A549 (cell line): ENCODE measurements around the gene ZNF532. TPM values are rescaled to one million over a fixed set of nuclear protein-coding genes. Genes with fewer than 3 reads are reported as not detected.
A peak's percentile ranks its signal among the peaks of the same experiment; 100 is the strongest.

Experiments
- ATAC-seq, 2 experiments: fragments of 200-7000 bp in 1 of 2; fragments of >200 bp in 1 of 2; cut with Nextera tagmentation in 1 of 2; cut with Tn5 transposase in 1 of 2; 3 replicates each; pipeline versions ENCODE4 v1.8.0 to v1.9.1; 2018 to 2020; ENCODE audit warnings: mild to moderate bottlenecking in 1 of 2, moderate library complexity in 1 of 2
- CTCF ChIA-PET: fragments of 300-600 bp; sonication (Branson Sonifier 250); formaldehyde crosslinking; extraction: SDS; loops from one replicate; lab custom pipeline; 2021; ENCODE audit warnings: antibody characterized with exemption, inconsistent platforms; lab: Yijun Ruan, JAX
- POLR2A ChIA-PET: fragments of 350-600 bp; formaldehyde crosslinking; extraction: SDS; loops from one replicate; lab custom pipeline; 2021; ENCODE audit warnings: antibody characterized with exemption, inconsistent platforms; lab: Yijun Ruan, JAX
- DNase-seq, 2 experiments: peaks; one replicate each; pipeline versions ENCODE4 v3.0.0 to v3.0.0-alpha.2; 2011 to 2016; ENCODE audit warnings: low read depth in 1 of 2, low spot score in 1 of 2
- FAIRE-seq: peaks from 2 replicates; lab custom pipeline; 2011; peaks lifted over from hg19 to GRCh38; lab: Jason Lieb, UNC
- H3K27ac ChIP-seq, 2 experiments: fragments of >200 bp; sonication (Bioruptor Twin); formaldehyde crosslinking; 3 replicates each; pipeline ENCODE4 v1.5.1; 2016 to 2017
- H3K4me1 ChIP-seq: fragments of >200 bp; sonication (Bioruptor Twin); formaldehyde crosslinking; 3 replicates; pipeline ENCODE4 v1.6.1; 2016
- H3K4me2 ChIP-seq: fragments of >200 bp; sonication (Bioruptor Twin); formaldehyde crosslinking; 3 replicates; pipeline ENCODE4 v1.6.1; 2016
- H3K4me3 ChIP-seq: fragments of >200 bp; sonication (Bioruptor Twin); formaldehyde crosslinking; 3 replicates; pipeline ENCODE4 v1.5.1; 2016
- H3K9me3 ChIP-seq: fragments of >200 bp; sonication (Bioruptor Twin); formaldehyde crosslinking; 3 replicates; pipeline ENCODE4 v1.6.1; 2016
- ATOH8 ChIP-seq: fragments of 250-450 bp; sonication (Bioruptor Pico); IDR thresholded peaks from 2 replicates; pipeline ENCODE4 v1.5.0; 2020; ENCODE audit warnings: low read depth, mild to moderate bottlenecking, moderate library complexity
- BCL3 ChIP-seq: fragments of >200 bp; sonication (Bioruptor Twin); formaldehyde crosslinking; IDR thresholded peaks from 3 replicates; pipeline ENCODE4 v1.6.1; 2016
- BHLHE40 ChIP-seq: IDR thresholded peaks from 2 replicates; pipeline ENCODE4 v1.6.1; 2012; ENCODE audit warnings: low read depth, low read length, inconsistent platforms
- CBX2 ChIP-seq: fragments of 200-600 bp; sonication (generic); IDR thresholded peaks from 2 replicates; pipeline ENCODE4 v1.6.1; 2016; ENCODE audit warnings: low read depth, mild to moderate bottlenecking, borderline replicate concordance
- CBX8 ChIP-seq: fragments of 200-600 bp; sonication (generic); IDR thresholded peaks from 2 replicates; pipeline ENCODE4 v1.6.1; 2016
- CHD4 ChIP-seq: fragments of 200-600 bp; sonication (generic); IDR thresholded peaks from 2 replicates; pipeline ENCODE4 v1.6.1; 2016; ENCODE audit warnings: antibody characterized with exemption, mild to moderate bottlenecking, borderline replicate concordance
- EHMT2 ChIP-seq: fragments of 200-600 bp; sonication (generic); IDR thresholded peaks from 2 replicates; pipeline ENCODE4 v1.6.1; 2016; ENCODE audit warnings: antibody characterized with exemption, low read depth, mild to moderate bottlenecking, moderate library complexity
- ELK1 ChIP-seq: fragments of 150-350 bp; IDR thresholded peaks from 2 replicates; pipeline ENCODE4 v1.6.1; 2014; ENCODE audit warnings: low read depth, mild to moderate bottlenecking, low read length
- ESRRA ChIP-seq: fragments of 150-350 bp; IDR thresholded peaks from 2 replicates; pipeline ENCODE4 v1.6.1; 2014; ENCODE audit warnings: mild to moderate bottlenecking, low read length, borderline replicate concordance
- FOSB ChIP-seq: fragments of 250-450 bp; sonication (Bioruptor Pico); IDR thresholded peaks from 2 replicates; pipeline ENCODE4 v1.5.0; 2020; ENCODE audit warnings: mild to moderate bottlenecking, moderate library complexity
- FOSL2 ChIP-seq, 2 experiments: fragments of 450-650 bp in 1 of 2; fragments of >200 bp in 1 of 2; sonication (Bioruptor Twin) in 1 of 2; formaldehyde crosslinking; IDR thresholded peaks; 2 replicates each; pipeline versions ENCODE4 v1.5.0 to v1.6.1; 2016 to 2020; ENCODE audit warnings: mild to moderate bottlenecking in 1 of 2, moderate library complexity in 1 of 2
- GATA3 ChIP-seq: IDR thresholded peaks from 2 replicates; pipeline ENCODE4 v1.6.1; 2012; ENCODE audit warnings: borderline replicate concordance
- HES2 ChIP-seq: fragments of >200 bp; sonication (Bioruptor Twin); formaldehyde crosslinking; IDR thresholded peaks from 2 replicates; pipeline ENCODE4 v1.6.1; 2016
- HEYL ChIP-seq: fragments of 250-450 bp; sonication (Bioruptor Pico); IDR thresholded peaks from 2 replicates; pipeline ENCODE4 v1.8.0; 2021; ENCODE audit warnings: mild to moderate bottlenecking, moderate library complexity
- HOXB13 ChIP-seq: fragments of 250-450 bp; sonication (Bioruptor Pico); IDR thresholded peaks from 2 replicates; pipeline ENCODE4 v1.5.0; 2020; ENCODE audit warnings: low read depth, mild to moderate bottlenecking, moderate library complexity
- JUNB ChIP-seq: fragments of >200 bp; sonication (Bioruptor Twin); formaldehyde crosslinking; IDR thresholded peaks from 2 replicates; pipeline ENCODE4 v1.6.1; 2016
- KDM1A ChIP-seq: fragments of 200-600 bp; sonication (generic); IDR thresholded peaks from 2 replicates; pipeline ENCODE4 v1.6.1; 2016; ENCODE audit warnings: low read depth, mild to moderate bottlenecking
- MAX ChIP-seq: IDR thresholded peaks from 2 replicates; pipeline ENCODE4 v1.6.1; 2012
- MYC ChIP-seq: IDR thresholded peaks from 2 replicates; pipeline ENCODE4 v1.6.1; 2012; ENCODE audit warnings: mild to moderate bottlenecking, inconsistent platforms, low read length, improper control_type of control experiment, borderline replicate concordance
- NFE2L2 ChIP-seq: fragments of 150-350 bp; conservative IDR thresholded peaks from 2 replicates; pipeline ENCODE4 v1.6.1; 2014; ENCODE audit warnings: low read length
- NPAS2 ChIP-seq: fragments of 250-450 bp; sonication (Bioruptor Pico); IDR thresholded peaks from 2 replicates; pipeline ENCODE4 v1.8.0; 2022; ENCODE audit warnings: mild to moderate bottlenecking, moderate library complexity, borderline replicate concordance
- NR3C1 ChIP-seq: fragments of >200 bp; sonication (Bioruptor Twin); formaldehyde crosslinking; IDR thresholded peaks from 3 replicates; pipeline ENCODE4 v1.6.1; 2017
- PBX3 ChIP-seq: IDR thresholded peaks from 2 replicates; pipeline ENCODE4 v1.6.1; 2012
- REST ChIP-seq: fragments of 200-600 bp; sonication (generic); IDR thresholded peaks from 2 replicates; pipeline ENCODE4 v1.6.1; 2016; ENCODE audit warnings: antibody characterized with exemption, mild to moderate bottlenecking, moderate library complexity
- RFX5 ChIP-seq: fragments of 450-650 bp; IDR thresholded peaks from 2 replicates; pipeline ENCODE4 v1.7.1; 2014; ENCODE audit warnings: antibody characterized with exemption, mild to moderate bottlenecking, moderate library complexity
- SREBF2 ChIP-seq: fragments of 450-650 bp; IDR thresholded peaks from 2 replicates; pipeline ENCODE4 v1.6.1; 2014; ENCODE audit warnings: mild to moderate bottlenecking, moderate library complexity
- TFCP2L1 ChIP-seq: fragments of 250-450 bp; sonication (Bioruptor Pico); IDR thresholded peaks from 2 replicates; pipeline ENCODE4 v1.5.0; 2021; ENCODE audit warnings: mild to moderate bottlenecking
- USF2 ChIP-seq: fragments of 450-650 bp; IDR thresholded peaks from 2 replicates; pipeline ENCODE4 v1.6.1; 2014; ENCODE audit warnings: antibody characterized with exemption
- ZSCAN20 ChIP-seq: fragments of 250-450 bp; sonication (Bioruptor Pico); IDR thresholded peaks from 2 replicates; pipeline ENCODE4 v1.8.0; 2022; ENCODE audit warnings: mild to moderate bottlenecking, moderate library complexity
- WGBS: methylation state at CpG from one replicate; pipeline ENCODE4 v1.1.6; 2017; ENCODE audit errors: missing lambda C conversion rate; 5-methylcytosine and 5-hydroxymethylcytosine counted together
- polyA plus RNA-seq, 4 experiments: library from polyadenylated mRNA; depleted of rRNA in 3 of 4; stranded (reverse); fragments of >200 nt; fragmentation: RNase III in 1 of 4; extraction: RNeasy Plus Mini Kit Qiagen cat#74134 plus additional on column Dnase treatment in 1 of 4; gene quantifications; 2 replicates in 3 of 4; 3 replicates in 1 of 4; pipeline ENCODE4 v1.2.3, GENCODE V29; 2011 to 2017

Gene ZNF532
- polyA plus RNA-seq, 2 of the 4 experiments (the other 2 are of a cell fraction): 26.8 to 64.6 TPM

- TF ChIP-seq MYC (no peak), REST (no peak), CHD4 (no peak), KDM1A (no peak), USF2 (no peak), CBX8 (no peak), ELK1 (no peak), RFX5 (no peak), PBX3 (no peak), HES2 (no peak), MAX (no peak), SREBF2 (no peak), BHLHE40 (no peak), FOSL2 (IDR thresholded peaks at IDR 0.05) (no peak), FOSL2 (CRISPR knock-in tag; IDR thresholded peaks at IDR 0.05) (no peak), TFCP2L1 (no peak), FOSB (CRISPR knock-in tag) (no peak), BCL3 (no peak), NFE2L2 (no peak)
- DNase-seq (no peak), ATAC-seq (no peak), FAIRE-seq (no peak)
- ChIA-PET POLR2A (no interaction called here), CTCF (interaction anchor here (1.6 to 2.1 kb wide), 2 partner anchors 11 to 37 kb away, joined by 5 to 7 read pairs; no protein-coding TSS in a partner anchor)
- Histone ChIP-seq H3K9me3 (no peaks in the 10 kb centered on the region), H3K4me1 (peaks cover 7% of the 10 kb centered on the region; the same call in 1 of the 3 replicates), H3K4me3 (no peak overlapping the region), H3K27ac (no peak overlapping the region), H3K4me2 (no peak overlapping the region)
- 77% methylated on average over 3 of the region's 3 CpGs for WGBS
These were observed 168.7 kb downstream of the ZNF532 start for GRCh38 chr18:59033359-59033758.

- Histone ChIP-seq H3K4me1 (peaks cover 7% of the 10 kb centered on the region; the same call in 1 of the 3 replicates), H3K4me3 (no peak overlapping the region), H3K4me2 (peak overlapping the region; percentile 9; the same call in 1 of the 3 replicates), H3K27ac (no peak overlapping the region), H3K9me3 (no peaks in the 10 kb centered on the region)
- ATAC-seq: no peak
- no peak for FAIRE-seq
- ChIA-PET CTCF (interaction anchor here (2.1 kb wide), 1 partner anchor 37 kb away, joined by 7 read pairs; no protein-coding TSS in a partner anchor), POLR2A (no interaction called here)
- WGBS: 71% methylated on average over 5 of the region's 5 CpGs
- DNase-seq: no peak
- TF ChIP-seq GATA3 (no peak), ATOH8 (CRISPR knock-in tag) (no peak), SREBF2 (no peak), ZSCAN20 (no peak), NPAS2 (CRISPR knock-in tag) (no peak), ESRRA (no peak), NR3C1 (no peak), HEYL (CRISPR knock-in tag) (no peak), CBX2 (no peak), FOSB (CRISPR knock-in tag) (no peak), MYC (no peak), JUNB (no peak), TFCP2L1 (no peak), HOXB13 (CRISPR knock-in tag) (no peak), EHMT2 (no peak)
These were observed 169.3 kb downstream of the ZNF532 start for GRCh38 chr18:59033974-59034373.
